ENCODE data around the gene DHRSX.

GRCh38 chrX:2464677-2465166 is 36.1 kb downstream of the DHRSX start:
- TF ChIP-seq POLR2A (IDR thresholded peaks at IDR 0.05), result no peak
- TF ChIP-seq, protein P1, sequence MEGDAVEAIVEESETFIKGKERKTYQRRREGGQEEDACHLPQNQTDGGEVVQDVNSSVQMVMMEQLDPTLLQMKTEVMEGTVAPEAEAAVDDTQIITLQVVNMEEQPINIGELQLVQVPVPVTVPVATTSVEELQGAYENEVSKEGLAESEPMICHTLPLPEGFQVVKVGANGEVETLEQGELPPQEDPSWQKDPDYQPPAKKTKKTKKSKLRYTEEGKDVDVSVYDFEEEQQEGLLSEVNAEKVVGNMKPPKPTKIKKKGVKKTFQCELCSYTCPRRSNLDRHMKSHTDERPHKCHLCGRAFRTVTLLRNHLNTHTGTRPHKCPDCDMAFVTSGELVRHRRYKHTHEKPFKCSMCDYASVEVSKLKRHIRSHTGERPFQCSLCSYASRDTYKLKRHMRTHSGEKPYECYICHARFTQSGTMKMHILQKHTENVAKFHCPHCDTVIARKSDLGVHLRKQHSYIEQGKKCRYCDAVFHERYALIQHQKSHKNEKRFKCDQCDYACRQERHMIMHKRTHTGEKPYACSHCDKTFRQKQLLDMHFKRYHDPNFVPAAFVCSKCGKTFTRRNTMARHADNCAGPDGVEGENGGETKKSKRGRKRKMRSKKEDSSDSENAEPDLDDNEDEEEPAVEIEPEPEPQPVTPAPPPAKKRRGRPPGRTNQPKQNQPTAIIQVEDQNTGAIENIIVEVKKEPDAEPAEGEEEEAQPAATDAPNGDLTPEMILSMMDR (IDR thresholded peaks at IDR 0.05), result no peak
- TF ChIP-seq EP300 (IDR thresholded peaks at IDR 0.05), result no peak
- no peak for TF ChIP-seq POLR2AphosphoS5 (IDR thresholded peaks at IDR 0.05)
